ENCODE data around the gene SRSF1. TPM values are rescaled to one million over a fixed set of nuclear protein-coding genes. Genes with fewer than 3 reads are reported as not detected.

The SRSF1 gene
- total RNA-seq, 3 donors from 2014 or later (not counting 1 experiment from before 2014, with no cell fraction given), result 125 to 157 (median 137) TPM

- Histone ChIP-seq H3K27ac (ENCODE audit: low read length) (no peak overlapping the region), H3K4me3 (ENCODE audit: low read length) (no peak overlapping the region), H3K27me3 (ENCODE audit: control insufficient read depth, insufficient read depth, low read length) (no peaks in the 10 kb centered on the region), H3K9me3 (ENCODE audit: control insufficient read depth, insufficient read depth, low read length) (no peaks in the 10 kb centered on the region), H3K4me1 (ENCODE audit: control insufficient read depth, insufficient read depth, low read length) (peaks cover 23% of the 10 kb centered on the region), H3K36me3 (ENCODE audit: control insufficient read depth, insufficient read depth, low read length) (peaks cover 47% of the 10 kb centered on the region)
- Mint-ChIP-seq H3K27ac (peak overlapping the region; percentile 43 to 75), H3K36me3 (peaks cover 30% of the 10 kb centered on the region), H3K9me3 (no peaks in the 10 kb centered on the region), H3K4me1 (peaks cover 72 to 74% of the 10 kb centered on the region in 2 donors), H3K27me3 (ENCODE audit: low read depth in 2 of 2) (no peaks in the 10 kb centered on the region), H3K4me3 (peak overlapping the region; percentile 62)
- WGBS (ENCODE audit: insufficient coverage), result 79% methylated on average over 14 of the region's 14 CpGs
- peak in 1 of 2 donors; percentile 60 for DNase-seq
- intact Hi-C loops (cut with micrococcal nuclease), result no loop called here
- TF ChIP-seq CTCF (IDR thresholded peaks at IDR 0.05), result no peak
- peak; percentile 52 to 87 (median 84) for ATAC-seq
Observed at GRCh38 chr17:57982452-57983170, 24.4 kb downstream of the SRSF1 start.

- H3K4me3 Mint-ChIP-seq, result no peak overlapping the region
- Histone ChIP-seq H3K4me1 (ENCODE audit: control insufficient read depth, insufficient read depth, low read length) (peaks cover 15% of the 10 kb centered on the region), H3K4me3 (ENCODE audit: low read length) (no peak overlapping the region), H3K27ac (ENCODE audit: low read length) (no peak overlapping the region), H3K27me3 (ENCODE audit: control insufficient read depth, insufficient read depth, low read length) (no peaks in the 10 kb centered on the region), H3K9me3 (ENCODE audit: control insufficient read depth, insufficient read depth, low read length) (no peaks in the 10 kb centered on the region), H3K36me3 (ENCODE audit: control insufficient read depth, insufficient read depth, low read length) (peaks cover 67% of the 10 kb centered on the region)
- ATAC-seq (no peak), DNase-seq (no peak)
- H3K4me1 Mint-ChIP-seq, result peaks cover 60 to 65% of the 10 kb centered on the region in 2 donors
- no peaks in the 10 kb centered on the region for H3K9me3 Mint-ChIP-seq
- WGBS (ENCODE audit: insufficient coverage), result 100% methylated on average over 3 of the region's 4 CpGs
- no peaks in the 10 kb centered on the region for H3K27me3 Mint-ChIP-seq (ENCODE audit: low read depth in 2 of 2)
- TF ChIP-seq CTCF (IDR thresholded peaks at IDR 0.05), result no peak
- no peak overlapping the region for H3K27ac Mint-ChIP-seq
- H3K36me3 Mint-ChIP-seq, result peaks cover 43% of the 10 kb centered on the region
- intact Hi-C loops (cut with micrococcal nuclease), result no loop called here
Observed at GRCh38 chr17:57980522-57980921, 26.5 kb downstream of the SRSF1 start.

- H3K4me1 Mint-ChIP-seq, result peaks cover 45 to 50% of the 10 kb centered on the region in 2 donors
- ATAC-seq, result no peak
Observed at GRCh38 chr17:57979076-57979475, 28.0 kb downstream of the SRSF1 start.

More at GRCh38 chr17:57979076-57979475, 28.0 kb downstream of the SRSF1 start:
- no peak overlapping the region for H3K4me3 ChIP-seq (ENCODE audit: low read length)
- 100% methylated on average over 1 of the region's 1 CpG for WGBS (ENCODE audit: insufficient coverage)
- no peak overlapping the region for H3K27ac ChIP-seq (ENCODE audit: low read length)
- intact Hi-C loops (cut with micrococcal nuclease), result no loop called here
- H3K4me1 ChIP-seq (ENCODE audit: control insufficient read depth, insufficient read depth, low read length), result peaks cover 11% of the 10 kb centered on the region
- Mint-ChIP-seq H3K4me3 (no peak overlapping the region), H3K9me3 (no peaks in the 10 kb centered on the region), H3K27ac (no peak overlapping the region), H3K27me3 (ENCODE audit: low read depth in 2 of 2) (no peaks in the 10 kb centered on the region), H3K36me3 (peaks cover 53% of the 10 kb centered on the region)
- DNase-seq, result no peak
- H3K36me3 ChIP-seq (ENCODE audit: control insufficient read depth, insufficient read depth, low read length), result peaks cover 80% of the 10 kb centered on the region
- no peaks in the 10 kb centered on the region for H3K9me3 ChIP-seq (ENCODE audit: control insufficient read depth, insufficient read depth, low read length)
- no peak for TF ChIP-seq CTCF (IDR thresholded peaks at IDR 0.05)
- no peaks in the 10 kb centered on the region for H3K27me3 ChIP-seq (ENCODE audit: control insufficient read depth, insufficient read depth, low read length)
